ENCODE data around the gene TUT4. TPM values are rescaled to one million over a fixed set of nuclear protein-coding genes. Genes with fewer than 3 reads are reported as not detected.

The TUT4 gene
- total and polyA plus RNA-seq, 9 donors, result 35.6 to 90.5 (median 65.2) TPM

DNA sequence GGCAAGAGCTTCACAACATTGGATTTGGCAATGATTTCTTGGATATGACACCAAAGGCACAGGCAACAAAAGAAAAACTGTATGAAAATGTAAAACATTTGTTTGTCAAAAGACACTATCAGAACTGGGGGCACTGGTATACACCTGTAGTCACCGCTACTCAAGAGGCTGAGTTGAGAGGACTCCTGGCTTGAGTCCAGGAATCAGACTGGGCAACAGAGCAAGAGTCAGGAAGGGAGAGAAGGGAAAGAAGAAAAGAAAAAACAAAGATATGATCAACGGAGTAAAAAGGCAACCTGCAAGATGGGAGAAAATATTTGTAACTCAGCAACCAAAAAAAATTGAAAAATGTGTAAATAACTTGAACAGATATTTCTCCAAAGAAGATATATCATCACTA, 6.0 kb upstream of the TUT4 start:
- Histone ChIP-seq H3K4me3 (no peak overlapping the region), H3K27me3 (no peaks in the 10 kb centered on the region), H3K27ac (no peak overlapping the region), H3K36me3 (no peaks in the 10 kb centered on the region), H3K9me3 (no peaks in the 10 kb centered on the region), H3K4me1 (ENCODE audit: insufficient read depth) (no peaks in the 10 kb centered on the region)
- no peak for DNase-seq
- no peak for TF ChIP-seq EP300 (IDR thresholded peaks at IDR 0.05)
- no peak for TF ChIP-seq POLR2A (IDR thresholded peaks at IDR 0.05)
- TF ChIP-seq, protein P1, sequence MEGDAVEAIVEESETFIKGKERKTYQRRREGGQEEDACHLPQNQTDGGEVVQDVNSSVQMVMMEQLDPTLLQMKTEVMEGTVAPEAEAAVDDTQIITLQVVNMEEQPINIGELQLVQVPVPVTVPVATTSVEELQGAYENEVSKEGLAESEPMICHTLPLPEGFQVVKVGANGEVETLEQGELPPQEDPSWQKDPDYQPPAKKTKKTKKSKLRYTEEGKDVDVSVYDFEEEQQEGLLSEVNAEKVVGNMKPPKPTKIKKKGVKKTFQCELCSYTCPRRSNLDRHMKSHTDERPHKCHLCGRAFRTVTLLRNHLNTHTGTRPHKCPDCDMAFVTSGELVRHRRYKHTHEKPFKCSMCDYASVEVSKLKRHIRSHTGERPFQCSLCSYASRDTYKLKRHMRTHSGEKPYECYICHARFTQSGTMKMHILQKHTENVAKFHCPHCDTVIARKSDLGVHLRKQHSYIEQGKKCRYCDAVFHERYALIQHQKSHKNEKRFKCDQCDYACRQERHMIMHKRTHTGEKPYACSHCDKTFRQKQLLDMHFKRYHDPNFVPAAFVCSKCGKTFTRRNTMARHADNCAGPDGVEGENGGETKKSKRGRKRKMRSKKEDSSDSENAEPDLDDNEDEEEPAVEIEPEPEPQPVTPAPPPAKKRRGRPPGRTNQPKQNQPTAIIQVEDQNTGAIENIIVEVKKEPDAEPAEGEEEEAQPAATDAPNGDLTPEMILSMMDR (IDR thresholded peaks at IDR 0.05), result no peak
- 59 to 66% (median 61%) methylated on average over 2 of the region's 2 CpGs for WGBS, 3 donors
- intact Hi-C loops (cut with DNase I), result no loop called here

DNA sequence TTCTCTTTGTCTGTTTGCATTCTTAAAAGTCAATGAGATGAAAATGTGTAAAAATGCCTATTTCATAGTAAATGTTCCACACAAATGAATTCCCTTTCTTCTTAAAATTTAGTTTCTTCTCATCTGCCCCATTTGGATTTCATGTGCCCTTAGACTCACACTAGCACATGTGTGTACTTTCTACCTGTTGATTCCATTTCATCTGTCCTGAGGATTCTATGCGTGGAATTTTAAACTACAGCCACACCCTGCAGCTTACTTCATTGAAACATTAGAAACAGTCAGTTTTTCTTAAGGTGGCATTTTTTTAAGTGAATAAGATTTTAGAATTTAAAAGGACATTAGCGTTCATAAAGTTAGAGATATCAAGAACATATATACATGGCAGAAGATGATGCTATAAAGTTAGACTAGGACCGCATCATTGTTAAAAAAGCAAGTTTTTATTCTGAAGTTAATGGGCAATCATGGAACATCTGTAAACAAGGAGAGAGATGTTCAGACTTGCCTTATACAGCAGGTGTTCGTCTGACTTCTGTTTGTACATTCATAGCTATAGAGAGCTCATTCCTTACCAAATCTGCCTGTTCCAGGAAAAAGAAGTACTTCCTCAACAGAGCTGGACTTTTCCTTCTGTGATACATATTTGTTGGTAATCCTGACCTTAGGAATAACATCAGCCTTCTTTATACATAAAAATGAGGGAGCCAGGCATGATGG, 3.9 kb upstream of the TUT4 start:
- H3K4me3 ChIP-seq, result no peak overlapping the region
- H3K36me3 ChIP-seq, result no peaks in the 10 kb centered on the region
- H3K27ac ChIP-seq, result no peak overlapping the region
- WGBS, 3 donors, result 80 to 82% (median 81%) methylated on average over 4 of the region's 4 CpGs
- no peaks in the 10 kb centered on the region for H3K4me1 ChIP-seq (ENCODE audit: insufficient read depth)
- intact Hi-C loops (cut with DNase I), result no loop called here
- TF ChIP-seq, protein P1 (IDR thresholded peaks at IDR 0.05), result no peak
- TF ChIP-seq EP300 (IDR thresholded peaks at IDR 0.05) (no peak), POLR2A (IDR thresholded peaks at IDR 0.05) (no peak)
- no peaks in the 10 kb centered on the region for H3K9me3 ChIP-seq
- no peak for DNase-seq
- no peaks in the 10 kb centered on the region for H3K27me3 ChIP-seq

- no peak for DNase-seq
- peaks cover 2% of the 10 kb centered on the region for H3K4me1 ChIP-seq (ENCODE audit: insufficient read depth)
- no peaks in the 10 kb centered on the region for H3K36me3 ChIP-seq
- TF ChIP-seq POLR2A (IDR thresholded peaks at IDR 0.05) (no peak), EP300 (IDR thresholded peaks at IDR 0.05) (no peak)
- TF ChIP-seq, protein P1 (IDR thresholded peaks at IDR 0.05), result no peak
- H3K27me3 ChIP-seq, result no peaks in the 10 kb centered on the region
- WGBS, 3 donors, result 52 to 55% (median 54%) methylated on average over 3 of the region's 3 CpGs
- intact Hi-C loops (cut with DNase I), result no loop called here
- H3K27ac ChIP-seq, result peak overlapping the region in 1 of 2 donors; percentile 95
- no peak overlapping the region for H3K4me3 ChIP-seq
- H3K9me3 ChIP-seq, result no peaks in the 10 kb centered on the region
Measured at GRCh38 chr1:52554756-52555155, 1.9 kb upstream of the TUT4 start.

DNA sequence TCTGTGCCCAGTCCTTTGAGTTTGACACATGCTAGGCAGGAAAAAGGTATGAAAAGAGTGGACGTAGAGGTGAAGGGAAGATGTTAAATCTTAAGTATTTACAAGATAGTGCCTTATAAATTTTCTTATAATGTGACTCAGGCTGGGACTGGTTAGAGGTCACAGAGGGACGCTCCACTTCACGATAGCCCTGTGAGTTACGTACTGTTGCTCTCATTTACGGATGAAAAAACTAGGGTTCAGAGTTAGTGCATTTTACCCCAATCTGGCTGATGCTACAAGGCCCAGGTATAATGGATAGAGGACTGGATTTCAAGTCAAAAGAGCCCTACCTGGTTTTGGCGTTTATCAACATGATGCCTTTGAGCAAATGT, 1.4 kb upstream of the TUT4 start:
- Histone ChIP-seq H3K9me3 (no peaks in the 10 kb centered on the region), H3K4me3 (no peak overlapping the region), H3K27ac (peak overlapping the region; percentile 94 to 95), H3K27me3 (no peaks in the 10 kb centered on the region), H3K4me1 (ENCODE audit: insufficient read depth) (peaks cover 2% of the 10 kb centered on the region), H3K36me3 (no peaks in the 10 kb centered on the region)
- intact Hi-C loops (cut with DNase I), result no loop called here
- DNase-seq, result no peak
- TF ChIP-seq, protein P1 (IDR thresholded peaks at IDR 0.05), result no peak
- TF ChIP-seq POLR2A (IDR thresholded peaks at IDR 0.05), result no peak
- 47 to 52% (median 49%) methylated on average over 6 of the region's 6 CpGs for WGBS, 3 donors

Measured in ovary (tissue), 9 donors.